Measurements from ENCODE around the gene ADAMTS15.

The ADAMTS15 gene

DNA sequence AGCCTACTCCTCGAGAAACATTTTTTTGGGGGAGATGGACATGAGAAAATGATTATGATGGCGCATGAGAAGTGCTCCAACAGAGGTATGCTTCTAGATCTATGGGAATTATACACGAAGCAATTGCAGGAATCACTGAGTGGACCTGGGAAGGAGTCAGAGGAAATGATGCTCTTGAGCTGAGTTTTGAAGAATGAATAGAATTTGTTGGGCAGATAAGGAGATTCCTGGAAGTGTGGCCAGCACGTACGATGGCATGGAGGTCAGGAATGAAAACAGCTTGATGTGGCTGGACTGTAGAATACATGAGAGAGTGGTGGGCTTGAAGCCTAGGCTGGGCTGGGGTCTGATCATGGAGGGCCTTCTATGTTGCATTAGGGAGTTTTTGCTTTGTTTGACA, 31.7 kb downstream of the ADAMTS15 start:
- Mint-ChIP-seq H3K36me3 (no peaks in the 10 kb centered on the region), H3K4me3 (no peak overlapping the region), H3K27ac (no peak overlapping the region), H3K4me1 (no peaks in the 10 kb centered on the region), H3K27me3 (peaks cover 0 to 7% of the 10 kb centered on the region in 2 donors), H3K9me3 (peaks cover 1 to 3% of the 10 kb centered on the region in 2 donors)
- no peak for DNase-seq
- no peak for ATAC-seq (replicated peaks)

DNA sequence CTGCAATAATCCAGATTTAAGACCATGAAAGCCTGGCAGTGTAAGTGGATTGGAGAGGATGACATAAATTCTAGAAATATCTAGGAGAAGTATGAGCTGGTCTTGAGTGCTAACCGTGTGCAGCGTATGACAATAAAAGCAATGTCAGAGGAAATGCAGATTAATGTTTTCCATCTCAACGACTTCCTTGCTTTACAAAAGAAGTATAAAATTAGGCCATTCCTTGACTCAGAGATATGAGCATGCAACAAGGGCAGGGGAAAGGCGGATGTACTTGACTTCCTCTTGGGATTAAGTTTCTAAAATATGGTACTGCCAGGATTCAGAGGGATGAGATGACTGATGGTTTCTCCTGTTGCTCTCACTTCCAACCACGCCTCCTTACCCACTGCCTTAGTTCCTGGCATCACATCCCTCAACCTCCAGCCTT, 32.3 kb downstream of the ADAMTS15 start:
- peaks cover 1 to 3% of the 10 kb centered on the region in 2 donors for H3K9me3 Mint-ChIP-seq
- H3K4me3 Mint-ChIP-seq, result no peak overlapping the region
- ATAC-seq (replicated peaks) (no peak), DNase-seq (no peak)
- no peaks in the 10 kb centered on the region for H3K36me3 Mint-ChIP-seq
- H3K27me3 Mint-ChIP-seq, result peaks cover 0 to 7% of the 10 kb centered on the region in 2 donors
- H3K27ac Mint-ChIP-seq, result no peak overlapping the region
- no peaks in the 10 kb centered on the region for H3K4me1 Mint-ChIP-seq

DNA sequence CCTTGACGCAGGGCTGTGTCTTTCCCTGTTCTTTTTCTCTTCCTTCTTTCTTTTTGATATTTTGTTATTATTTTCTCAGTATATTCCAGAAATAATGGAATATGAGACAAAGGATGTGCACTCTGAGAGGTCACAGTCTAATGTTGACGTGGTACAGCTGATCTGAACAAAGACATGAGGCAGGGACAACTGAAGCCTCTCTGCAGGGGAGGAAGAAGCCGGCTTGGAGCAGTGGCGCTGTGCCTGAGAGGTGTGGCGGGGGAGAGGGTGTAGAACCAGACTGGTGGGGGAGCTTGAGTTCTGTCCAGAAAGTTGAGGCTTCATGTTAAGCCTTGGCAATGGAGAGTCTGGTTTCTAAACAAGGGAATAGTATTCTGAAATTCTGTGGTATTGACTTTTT, 34.7 kb downstream of the ADAMTS15 start:
- Mint-ChIP-seq H3K4me1 (no peaks in the 10 kb centered on the region), H3K27me3 (peaks cover 0 to 7% of the 10 kb centered on the region in 2 donors), H3K27ac (no peak overlapping the region), H3K9me3 (peaks cover 1 to 3% of the 10 kb centered on the region in 2 donors), H3K4me3 (no peak overlapping the region), H3K36me3 (no peaks in the 10 kb centered on the region)
- DNase-seq (no peak), ATAC-seq (replicated peaks) (no peak)

DNA sequence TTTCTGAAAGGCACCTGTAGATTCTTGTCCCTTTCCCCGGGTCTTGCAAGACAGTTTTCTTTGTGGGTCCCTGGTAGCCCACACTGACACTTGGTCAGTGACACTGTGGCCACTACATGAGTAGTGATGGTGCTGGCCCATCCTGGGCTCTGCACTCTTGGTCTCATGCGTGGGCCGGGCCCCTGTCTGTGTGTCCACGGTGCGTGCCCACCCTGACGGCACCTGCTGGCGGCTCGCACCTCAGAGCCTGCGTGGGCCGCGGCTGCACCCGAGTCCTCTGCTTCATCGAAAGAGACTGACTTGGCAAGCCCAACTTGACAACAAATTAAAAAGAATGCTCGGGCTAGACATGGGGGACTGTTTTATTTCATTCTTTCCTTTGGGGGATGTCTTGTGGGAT, 37.5 kb downstream of the ADAMTS15 start:
- Mint-ChIP-seq H3K27me3 (peaks cover 0 to 7% of the 10 kb centered on the region in 2 donors), H3K4me3 (no peak overlapping the region), H3K36me3 (no peaks in the 10 kb centered on the region), H3K27ac (no peak overlapping the region), H3K9me3 (peaks cover 1 to 3% of the 10 kb centered on the region in 2 donors), H3K4me1 (no peaks in the 10 kb centered on the region)
- no peak for ATAC-seq (replicated peaks)
- no peak for DNase-seq

DNA sequence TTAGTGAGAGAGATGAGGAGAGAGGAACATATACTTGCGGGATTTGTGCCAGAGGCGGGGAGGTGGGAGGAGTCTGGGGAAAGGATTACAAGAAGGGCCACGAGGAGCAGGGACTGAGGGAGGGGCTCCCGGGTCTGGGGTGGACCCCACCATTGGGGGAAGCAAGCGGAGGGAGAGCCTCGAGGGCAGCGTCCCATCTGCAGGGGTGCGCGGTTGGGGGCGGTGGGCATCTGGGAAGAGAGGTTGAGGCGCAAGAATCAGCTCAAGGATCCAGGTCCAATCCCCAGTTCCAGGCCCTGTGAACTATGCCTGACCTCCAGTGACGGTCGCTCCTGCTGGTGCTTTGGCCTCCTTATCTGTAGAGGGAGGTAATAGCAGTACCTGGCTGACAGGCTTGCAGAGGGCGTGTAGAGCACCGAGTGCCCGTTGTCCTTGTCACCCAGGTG, 38.0 kb downstream of the ADAMTS15 start:
- DNase-seq (no peak), ATAC-seq (replicated peaks) (no peak)
- Mint-ChIP-seq H3K4me3 (no peak overlapping the region), H3K36me3 (no peaks in the 10 kb centered on the region), H3K27me3 (peaks cover 0 to 7% of the 10 kb centered on the region in 2 donors), H3K4me1 (no peaks in the 10 kb centered on the region), H3K9me3 (peaks cover 1 to 3% of the 10 kb centered on the region in 2 donors), H3K27ac (no peak overlapping the region)

DNA sequence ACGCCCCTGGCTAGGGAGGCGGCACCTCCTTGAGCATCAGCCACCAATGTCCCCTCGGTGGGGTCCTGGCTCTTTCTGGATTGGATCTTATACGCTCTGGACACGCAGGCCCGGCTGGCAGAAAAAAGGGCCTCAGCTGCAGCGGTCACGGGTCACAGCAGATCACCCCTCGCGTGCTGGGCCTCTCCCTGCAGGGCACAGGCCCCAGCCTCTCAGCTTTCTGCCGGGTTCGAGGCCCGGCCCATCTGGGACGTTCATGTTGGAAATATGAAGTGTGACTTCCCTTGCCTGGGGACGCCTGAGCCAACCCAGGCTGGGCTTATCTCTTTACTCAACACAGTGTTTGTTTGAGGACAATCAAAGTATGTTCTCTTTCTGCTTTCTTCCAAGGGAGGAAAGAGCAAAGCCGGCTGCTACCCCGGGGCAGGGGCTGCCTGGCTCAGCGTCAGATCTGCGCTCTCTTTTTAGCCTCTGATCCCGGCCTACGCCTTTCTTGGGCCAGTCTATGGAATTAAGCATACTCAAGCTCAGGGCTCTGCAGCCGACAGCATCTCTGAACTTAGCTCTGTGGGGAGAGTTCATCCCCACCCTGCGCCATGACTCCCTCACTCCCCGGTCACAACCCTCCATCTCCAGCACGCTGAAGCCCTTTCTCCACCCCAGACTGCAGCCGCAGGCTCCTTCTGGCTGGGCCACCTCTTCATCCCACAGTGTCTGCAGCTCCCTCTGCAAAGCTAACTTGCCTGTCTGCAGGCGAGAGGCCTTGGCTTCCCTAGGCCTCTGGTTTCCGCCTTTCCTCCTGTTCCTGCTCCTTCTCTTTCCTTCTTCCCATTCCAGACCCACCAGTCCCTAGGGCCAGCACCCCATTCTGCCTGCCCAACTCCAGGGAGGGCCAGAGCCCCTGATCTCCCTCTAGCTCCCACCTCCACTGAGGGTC, 38.8 kb downstream of the ADAMTS15 start:
- no peaks in the 10 kb centered on the region for H3K4me1 Mint-ChIP-seq
- no peak overlapping the region for H3K27ac Mint-ChIP-seq
- no peaks in the 10 kb centered on the region for H3K36me3 Mint-ChIP-seq
- H3K27me3 Mint-ChIP-seq, result peaks cover 0 to 7% of the 10 kb centered on the region in 2 donors
- no peak for DNase-seq
- H3K9me3 Mint-ChIP-seq, result peaks cover 1 to 3% of the 10 kb centered on the region in 2 donors
- ATAC-seq (replicated peaks), result no peak
- H3K4me3 Mint-ChIP-seq, result no peak overlapping the region

DNA sequence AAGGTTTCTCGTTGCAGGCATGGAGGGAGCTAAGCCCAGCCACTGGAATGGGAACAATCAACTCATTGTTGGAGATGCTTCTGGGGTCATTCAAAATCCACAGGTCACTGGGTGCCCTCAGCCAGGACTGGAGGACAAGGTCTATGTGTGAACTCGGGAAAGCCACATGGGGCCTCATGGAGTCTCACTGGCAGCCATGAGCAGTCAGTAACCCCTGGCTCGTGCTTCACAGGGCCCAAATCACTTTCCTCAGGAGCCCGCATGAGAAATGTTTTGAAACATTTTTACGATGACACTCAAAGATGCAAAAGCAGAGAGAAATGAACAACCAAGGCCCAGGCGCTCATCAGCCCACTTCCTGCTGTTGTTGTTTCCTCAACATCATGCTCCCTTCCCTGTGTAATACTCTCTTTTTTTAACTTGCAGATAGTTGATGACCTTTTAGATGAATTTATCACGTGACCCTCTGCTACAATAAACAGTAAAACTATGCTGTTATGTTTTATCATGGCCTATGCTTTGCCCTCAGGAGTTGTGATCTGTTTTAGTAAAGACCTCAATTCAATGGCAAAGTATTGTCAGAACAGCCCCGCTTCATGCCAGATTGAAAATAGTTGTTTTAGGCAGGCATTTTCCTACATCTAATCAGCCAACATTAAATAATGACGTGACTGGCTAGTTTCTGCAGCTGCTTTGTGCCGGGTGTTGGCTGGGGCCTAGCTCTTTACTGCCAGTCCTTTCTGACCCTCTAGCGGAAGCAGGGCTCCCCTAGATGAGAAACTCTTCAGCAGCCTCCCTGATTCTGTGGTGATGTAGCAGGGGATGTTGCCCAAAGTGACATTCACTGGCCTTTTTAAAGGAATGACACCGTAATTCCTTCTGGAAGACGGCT, 39.7 kb downstream of the ADAMTS15 start:
- no peak overlapping the region for H3K27ac Mint-ChIP-seq
- ATAC-seq (replicated peaks) (no peak), DNase-seq (no peak)
- H3K4me1 Mint-ChIP-seq, result no peaks in the 10 kb centered on the region
- peaks cover 1 to 3% of the 10 kb centered on the region in 2 donors for H3K9me3 Mint-ChIP-seq
- H3K36me3 Mint-ChIP-seq, result no peaks in the 10 kb centered on the region
- no peak overlapping the region for H3K4me3 Mint-ChIP-seq
- peaks cover 0 to 2% of the 10 kb centered on the region in 2 donors for H3K27me3 Mint-ChIP-seq

DNA sequence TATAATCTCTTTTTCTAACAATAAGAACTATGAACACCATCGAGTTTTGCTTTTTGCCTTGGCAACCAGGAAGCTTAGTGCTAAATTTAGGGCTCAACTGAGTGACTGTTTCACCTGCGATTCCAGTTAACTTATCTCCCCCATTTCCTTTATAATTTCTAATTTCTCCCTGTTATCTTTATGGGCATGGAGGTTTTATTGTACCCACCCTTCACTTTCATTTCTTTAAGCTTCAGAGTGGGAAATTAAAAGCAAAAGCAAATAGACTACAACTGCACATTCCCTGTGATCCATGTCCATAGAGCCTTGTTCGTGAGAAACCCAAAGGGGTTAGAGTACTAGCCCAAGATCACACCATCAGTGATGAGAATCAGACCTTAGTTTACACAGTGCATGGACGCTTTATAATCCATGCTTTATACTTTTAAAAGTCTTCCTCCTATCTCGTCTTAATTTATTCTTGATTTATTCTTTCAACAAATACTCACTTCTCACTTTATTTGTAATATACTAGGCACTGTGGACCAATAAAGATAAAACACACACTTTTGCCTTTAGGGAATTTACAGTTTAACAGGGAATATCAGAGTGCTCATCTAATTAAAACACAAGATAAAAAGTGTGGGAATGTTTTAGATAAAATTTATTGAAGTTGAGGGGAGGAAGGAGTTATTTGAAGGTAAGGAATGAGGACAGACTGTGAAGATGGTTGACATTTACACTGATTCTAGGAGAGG, 40.6 kb downstream of the ADAMTS15 start:
- Mint-ChIP-seq H3K9me3 (peaks cover under 1 to 1% of the 10 kb centered on the region in 2 donors), H3K27me3 (peaks cover 2 to 4% of the 10 kb centered on the region in 2 donors), H3K4me1 (no peaks in the 10 kb centered on the region), H3K4me3 (no peak overlapping the region), H3K36me3 (no peaks in the 10 kb centered on the region), H3K27ac (no peak overlapping the region)
- DNase-seq (no peak), ATAC-seq (replicated peaks) (no peak)

DNA sequence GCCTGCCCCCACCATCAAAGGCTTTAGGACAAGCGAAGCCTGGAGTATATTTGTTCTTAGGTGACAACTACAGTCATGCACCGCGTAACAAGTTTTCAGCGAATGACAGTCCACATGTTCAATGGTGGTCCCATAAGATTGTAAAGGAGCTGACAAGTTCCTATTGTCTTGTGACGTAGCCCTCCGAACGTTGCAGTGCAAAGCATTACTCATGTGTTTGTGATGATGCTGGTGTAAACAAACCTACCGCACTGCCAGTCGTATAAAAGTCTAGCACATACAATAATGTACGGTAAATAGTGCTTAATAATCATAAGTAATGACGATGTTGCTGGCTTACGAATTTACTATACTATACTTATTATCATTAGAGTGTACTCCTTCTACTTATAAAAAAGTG, 41.3 kb downstream of the ADAMTS15 start:
- H3K36me3 Mint-ChIP-seq, result no peaks in the 10 kb centered on the region
- no peak overlapping the region for H3K27ac Mint-ChIP-seq
- peaks cover 5 to 8% of the 10 kb centered on the region in 2 donors for H3K27me3 Mint-ChIP-seq
- DNase-seq (no peak), ATAC-seq (replicated peaks) (no peak)
- H3K4me1 Mint-ChIP-seq, result no peaks in the 10 kb centered on the region
- no peaks in the 10 kb centered on the region for H3K9me3 Mint-ChIP-seq
- H3K4me3 Mint-ChIP-seq, result no peak overlapping the region

DNA sequence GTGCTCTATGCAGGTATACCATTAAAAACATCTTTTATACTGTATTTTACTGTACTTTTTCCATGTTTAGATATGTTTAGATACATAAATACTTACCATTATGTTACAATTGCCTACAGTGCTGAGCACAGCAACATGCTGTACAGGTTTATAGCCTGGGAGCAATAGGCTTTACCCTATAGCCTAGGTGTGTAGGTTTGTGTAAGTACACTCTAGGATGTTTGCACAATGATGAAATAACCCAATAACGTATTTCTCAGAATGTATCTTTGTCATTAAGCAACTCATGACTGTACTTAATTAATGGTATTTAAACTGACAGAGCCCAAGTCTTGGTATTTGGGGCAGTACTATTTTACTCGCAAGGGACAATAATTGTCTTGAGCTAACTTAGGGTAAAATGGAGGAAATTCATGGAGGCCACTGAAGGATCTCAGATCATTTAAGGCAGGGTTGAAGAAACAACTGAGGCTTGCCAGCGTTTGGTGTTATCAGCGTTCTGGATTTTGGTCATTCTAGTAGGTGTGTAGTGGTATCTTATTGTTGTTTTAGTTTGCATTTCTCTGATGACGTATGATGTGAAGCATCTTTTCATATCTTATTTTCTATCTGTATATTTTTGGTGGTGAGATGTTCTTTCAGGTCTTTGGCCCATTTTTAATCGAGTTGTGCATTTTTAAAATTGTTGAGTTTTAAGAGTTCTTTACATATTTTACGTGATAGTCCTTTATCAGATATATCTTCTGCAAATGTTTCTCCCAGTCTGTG, 42.4 kb downstream of the ADAMTS15 start:
- Mint-ChIP-seq H3K27ac (no peak overlapping the region), H3K4me3 (no peak overlapping the region), H3K36me3 (no peaks in the 10 kb centered on the region), H3K9me3 (no peaks in the 10 kb centered on the region), H3K4me1 (no peaks in the 10 kb centered on the region), H3K27me3 (peaks cover 7 to 16% of the 10 kb centered on the region in 2 donors)
- DNase-seq (no peak), ATAC-seq (replicated peaks) (no peak)

DNA sequence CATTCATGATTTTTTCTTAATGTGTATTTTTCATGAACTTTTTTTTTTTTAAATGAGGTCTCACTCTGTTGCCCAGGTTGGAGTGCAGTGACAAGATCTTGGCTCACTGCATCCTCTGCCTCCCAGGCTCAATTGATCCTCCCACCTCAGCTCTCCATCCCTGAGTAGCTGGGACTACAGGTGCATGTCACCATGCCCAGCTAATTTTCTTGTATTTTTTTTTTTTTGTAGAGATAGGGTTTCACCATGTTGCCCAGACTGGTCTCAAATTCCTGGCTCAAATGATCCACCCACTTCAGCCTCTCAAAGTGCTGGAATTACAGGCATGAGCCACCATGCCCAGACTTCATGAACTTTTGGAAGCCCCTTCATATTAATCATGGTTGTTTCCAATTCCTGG, 49.7 kb downstream of the ADAMTS15 start:
- Mint-ChIP-seq H3K9me3 (peaks cover 1 to 3% of the 10 kb centered on the region in 2 donors), H3K27me3 (peaks cover 16 to 32% of the 10 kb centered on the region in 2 donors), H3K4me3 (no peak overlapping the region), H3K4me1 (no peaks in the 10 kb centered on the region), H3K27ac (no peak overlapping the region), H3K36me3 (no peaks in the 10 kb centered on the region)
- DNase-seq, result no peak
- ATAC-seq (replicated peaks), result no peak

DNA sequence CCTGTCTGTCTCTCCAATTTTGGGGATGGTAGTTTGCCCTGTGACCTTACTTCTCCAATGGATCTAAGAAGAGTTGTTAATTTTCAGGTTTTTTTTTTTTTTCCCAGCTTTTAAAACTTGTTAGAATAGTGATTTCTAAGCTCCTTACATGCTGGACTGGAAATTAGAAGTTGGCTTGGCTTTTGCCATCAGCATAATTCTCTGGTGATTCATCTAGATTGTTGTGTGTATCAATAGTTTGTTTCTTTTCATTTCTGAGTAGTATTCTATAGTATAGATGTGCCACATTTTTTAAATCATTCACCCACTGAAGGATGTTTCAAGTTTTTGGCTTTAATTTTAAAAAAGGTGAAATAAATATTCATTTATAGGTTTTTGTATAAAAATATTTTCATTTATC, 51.4 kb downstream of the ADAMTS15 start:
- DNase-seq (no peak), ATAC-seq (replicated peaks) (no peak)
- Mint-ChIP-seq H3K4me1 (no peaks in the 10 kb centered on the region), H3K27ac (no peak overlapping the region), H3K27me3 (peaks cover 16 to 23% of the 10 kb centered on the region in 2 donors), H3K9me3 (peaks cover 2 to 12% of the 10 kb centered on the region in 2 donors), H3K36me3 (no peaks in the 10 kb centered on the region), H3K4me3 (no peak overlapping the region)

DNA sequence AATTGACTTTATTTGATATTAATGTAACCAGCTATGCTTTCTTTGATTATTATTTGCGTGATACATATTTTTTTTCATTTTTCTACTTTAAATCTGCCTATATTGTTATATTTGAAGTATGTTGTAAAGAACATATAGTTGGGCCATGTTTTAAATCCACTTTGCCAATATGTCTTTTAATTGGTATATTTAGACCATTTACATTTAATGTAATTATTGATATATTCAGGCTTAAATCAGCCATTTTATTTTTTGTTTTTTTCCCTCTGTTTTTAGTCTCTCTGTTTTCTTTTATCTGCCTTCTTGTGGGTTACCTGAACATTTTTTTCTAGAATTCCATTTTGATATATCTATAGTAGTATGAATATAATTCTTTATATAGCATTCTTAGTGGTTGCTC, 55.9 kb downstream of the ADAMTS15 start:
- DNase-seq (no peak), ATAC-seq (replicated peaks) (no peak)
- Mint-ChIP-seq H3K27me3 (peaks cover 12 to 24% of the 10 kb centered on the region in 2 donors), H3K4me3 (no peak overlapping the region), H3K9me3 (peaks cover 26 to 46% of the 10 kb centered on the region in 2 donors), H3K36me3 (peaks cover 4% of the 10 kb centered on the region in 2 donors), H3K27ac (no peak overlapping the region), H3K4me1 (no peaks in the 10 kb centered on the region)

All from stimulated activated naive B cell treated with anti-CD40 and anti-IgM and Interleukin-4, amounts not matched to agents 10 μg/mL and 1 μg/mL and 100 μg/mL, for 72 hours (primary cell).